Measurements from ENCODE around the gene SELENOT.

Gene SELENOT

DNA sequence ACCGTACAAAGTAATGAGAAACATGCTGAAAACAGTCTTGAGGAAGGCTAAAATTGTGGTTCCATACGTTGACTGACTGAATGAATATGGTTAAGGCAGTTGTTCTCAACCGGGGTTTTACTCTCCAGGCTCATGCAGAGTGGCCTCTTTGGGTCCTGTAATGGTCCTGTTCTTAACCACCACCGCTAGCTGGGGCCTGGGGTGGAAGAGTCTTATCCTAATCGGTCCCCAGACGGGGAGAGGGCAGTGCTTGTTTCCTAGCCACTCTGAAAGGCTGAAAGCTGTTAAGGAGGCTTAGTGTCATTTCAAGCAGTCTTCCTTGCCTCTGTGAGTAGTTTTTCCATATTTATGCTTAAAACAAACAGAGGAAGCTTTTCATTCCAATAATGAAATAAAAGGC lies 32.0 kb downstream of the SELENOT start:
- Histone ChIP-seq H3K9me3 (ENCODE audit: control insufficient read depth, low read depth, low read length) (no peaks in the 10 kb centered on the region), H3K4me3 (ENCODE audit: low read length) (no peak overlapping the region), H3K36me3 (ENCODE audit: control insufficient read depth, low read depth, low read length) (peaks cover 2% of the 10 kb centered on the region), H3K27me3 (ENCODE audit: control insufficient read depth, insufficient read depth, low read length) (no peaks in the 10 kb centered on the region), H3K4me1 (ENCODE audit: control insufficient read depth, low read depth, low read length) (peaks cover 8% of the 10 kb centered on the region), H3K9ac (ENCODE audit: low read length) (no peak overlapping the region), H3K27ac (ENCODE audit: low read length) (no peak overlapping the region)

GRCh38 chr3:150635526-150635925 lies 32.4 kb downstream of the SELENOT start:
- H3K27me3 ChIP-seq (ENCODE audit: control insufficient read depth, insufficient read depth, low read length) = no peaks in the 10 kb centered on the region
- peaks cover 8% of the 10 kb centered on the region for H3K4me1 ChIP-seq (ENCODE audit: control insufficient read depth, low read depth, low read length)
- H3K9me3 ChIP-seq (ENCODE audit: control insufficient read depth, low read depth, low read length) = no peaks in the 10 kb centered on the region
- H3K27ac ChIP-seq (ENCODE audit: low read length) = no peak overlapping the region
- no peak overlapping the region for H3K4me3 ChIP-seq (ENCODE audit: low read length)
- no peaks in the 10 kb centered on the region for H3K36me3 ChIP-seq (ENCODE audit: control insufficient read depth, low read depth, low read length)
- no peak overlapping the region for H3K9ac ChIP-seq (ENCODE audit: low read length)

- Histone ChIP-seq H3K27ac (ENCODE audit: low read length) (no peak overlapping the region), H3K9me3 (ENCODE audit: control insufficient read depth, low read depth, low read length) (no peaks in the 10 kb centered on the region), H3K27me3 (ENCODE audit: control insufficient read depth, insufficient read depth, low read length) (no peaks in the 10 kb centered on the region), H3K9ac (ENCODE audit: low read length) (no peak overlapping the region), H3K4me3 (ENCODE audit: low read length) (no peak overlapping the region), H3K36me3 (ENCODE audit: control insufficient read depth, low read depth, low read length) (no peaks in the 10 kb centered on the region), H3K4me1 (ENCODE audit: control insufficient read depth, low read depth, low read length) (peaks cover 8% of the 10 kb centered on the region)
Measured at GRCh38 chr3:150636258-150636657, 33.1 kb downstream of the SELENOT start.

DNA sequence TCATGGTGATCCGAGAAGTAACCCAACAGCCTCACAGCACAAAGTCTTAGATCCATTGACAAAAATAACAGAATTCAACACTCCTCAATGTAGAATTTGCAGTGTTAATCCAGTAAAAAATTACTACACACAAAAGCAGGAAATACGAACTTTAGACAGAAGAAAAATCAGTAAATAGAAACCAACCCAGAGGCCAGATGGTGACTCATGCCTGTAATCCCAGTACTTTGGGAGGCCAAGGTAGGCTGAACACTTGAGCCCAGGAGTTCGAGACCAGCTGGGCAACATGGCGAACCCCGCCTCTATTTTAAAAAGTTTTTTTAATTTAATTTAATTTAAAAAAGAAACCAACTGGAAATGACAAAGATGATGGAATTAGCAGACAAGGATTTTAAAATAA lies 36.1 kb downstream of the SELENOT start:
- no peaks in the 10 kb centered on the region for H3K9me3 ChIP-seq (ENCODE audit: control insufficient read depth, low read depth, low read length)
- no peak overlapping the region for H3K9ac ChIP-seq (ENCODE audit: low read length)
- H3K4me1 ChIP-seq (ENCODE audit: control insufficient read depth, low read depth, low read length) = peaks cover 8% of the 10 kb centered on the region
- no peaks in the 10 kb centered on the region for H3K36me3 ChIP-seq (ENCODE audit: control insufficient read depth, low read depth, low read length)
- H3K27ac ChIP-seq (ENCODE audit: low read length) = no peak overlapping the region
- no peaks in the 10 kb centered on the region for H3K27me3 ChIP-seq (ENCODE audit: control insufficient read depth, insufficient read depth, low read length)
- H3K4me3 ChIP-seq (ENCODE audit: low read length) = no peak overlapping the region

DNA sequence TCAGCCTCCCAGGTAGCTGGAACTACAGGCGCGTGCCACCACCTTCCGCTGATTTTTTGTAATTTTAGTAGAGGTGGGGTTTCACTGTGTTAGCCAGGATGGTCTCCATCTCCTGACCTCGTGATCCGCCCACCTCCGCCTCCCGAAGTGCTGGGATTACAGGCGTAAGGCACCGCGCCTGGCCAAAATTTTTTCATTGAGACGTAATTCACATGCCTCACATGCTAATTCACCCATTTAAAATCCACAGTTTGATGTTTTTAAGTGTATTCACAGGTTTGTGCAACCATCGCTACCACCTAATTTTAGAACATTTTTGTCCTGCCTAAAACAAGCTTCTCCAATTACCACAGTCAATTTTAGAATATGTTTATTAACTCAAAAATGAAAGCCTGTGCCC lies 37.1 kb downstream of the SELENOT start:
- Histone ChIP-seq H3K27me3 (ENCODE audit: control insufficient read depth, insufficient read depth, low read length) (no peaks in the 10 kb centered on the region), H3K36me3 (ENCODE audit: control insufficient read depth, low read depth, low read length) (no peaks in the 10 kb centered on the region), H3K9me3 (ENCODE audit: control insufficient read depth, low read depth, low read length) (no peaks in the 10 kb centered on the region), H3K9ac (ENCODE audit: low read length) (no peak overlapping the region), H3K4me1 (ENCODE audit: control insufficient read depth, low read depth, low read length) (peaks cover 6% of the 10 kb centered on the region), H3K27ac (ENCODE audit: low read length) (no peak overlapping the region), H3K4me3 (ENCODE audit: low read length) (no peak overlapping the region)

GRCh38 chr3:150653110-150653561 lies 50.0 kb downstream of the SELENOT start:
- no peaks in the 10 kb centered on the region for H3K9me3 ChIP-seq (ENCODE audit: control insufficient read depth, low read depth, low read length)
- no peak overlapping the region for H3K27ac ChIP-seq (ENCODE audit: low read length)
- no peak overlapping the region for H3K9ac ChIP-seq (ENCODE audit: low read length)
- no peaks in the 10 kb centered on the region for H3K4me1 ChIP-seq (ENCODE audit: control insufficient read depth, low read depth, low read length)
- H3K27me3 ChIP-seq (ENCODE audit: control insufficient read depth, insufficient read depth, low read length) = no peaks in the 10 kb centered on the region
- no peak overlapping the region for H3K4me3 ChIP-seq (ENCODE audit: low read length)
- no peaks in the 10 kb centered on the region for H3K36me3 ChIP-seq (ENCODE audit: control insufficient read depth, low read depth, low read length)

- Histone ChIP-seq H3K4me3 (ENCODE audit: low read length) (no peak overlapping the region), H3K9me3 (ENCODE audit: control insufficient read depth, low read depth, low read length) (no peaks in the 10 kb centered on the region), H3K4me1 (ENCODE audit: control insufficient read depth, low read depth, low read length) (no peaks in the 10 kb centered on the region), H3K36me3 (ENCODE audit: control insufficient read depth, low read depth, low read length) (no peaks in the 10 kb centered on the region), H3K27ac (ENCODE audit: low read length) (no peak overlapping the region), H3K27me3 (ENCODE audit: control insufficient read depth, insufficient read depth, low read length) (no peaks in the 10 kb centered on the region), H3K9ac (ENCODE audit: low read length) (no peak overlapping the region)
Measured at GRCh38 chr3:150656316-150656715, 53.2 kb downstream of the SELENOT start.

GRCh38 chr3:150662410-150663200 lies 59.5 kb downstream of the SELENOT start:
- H3K9ac ChIP-seq (ENCODE audit: low read length) = no peak overlapping the region
- no peak overlapping the region for H3K4me3 ChIP-seq (ENCODE audit: low read length)
- no peaks in the 10 kb centered on the region for H3K4me1 ChIP-seq (ENCODE audit: control insufficient read depth, low read depth, low read length)
- no peaks in the 10 kb centered on the region for H3K27me3 ChIP-seq (ENCODE audit: control insufficient read depth, insufficient read depth, low read length)
- no peaks in the 10 kb centered on the region for H3K9me3 ChIP-seq (ENCODE audit: control insufficient read depth, low read depth, low read length)
- no peak overlapping the region for H3K27ac ChIP-seq (ENCODE audit: low read length)
- no peaks in the 10 kb centered on the region for H3K36me3 ChIP-seq (ENCODE audit: control insufficient read depth, low read depth, low read length)

DNA sequence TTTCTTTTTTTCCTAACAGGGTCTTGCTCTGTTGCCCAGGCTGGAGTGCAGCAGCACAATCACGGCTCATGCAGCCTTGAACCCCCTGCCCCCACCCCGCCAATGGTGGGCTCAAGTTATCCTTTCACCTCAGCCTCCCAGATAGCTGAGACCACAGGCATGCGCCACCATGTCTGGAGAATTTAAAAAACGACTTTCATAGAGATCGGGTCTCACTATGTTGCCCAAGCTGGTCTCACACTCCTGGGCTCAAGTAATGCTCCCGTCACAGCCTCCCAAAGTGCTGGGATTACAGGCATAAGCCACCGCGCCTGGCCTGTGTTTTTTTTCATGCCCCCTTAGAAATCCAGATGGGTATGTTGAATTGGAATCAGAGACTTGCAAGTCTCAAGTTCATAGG lies 60.3 kb downstream of the SELENOT start:
- H3K4me3 ChIP-seq (ENCODE audit: low read length) = no peak overlapping the region
- H3K27me3 ChIP-seq (ENCODE audit: control insufficient read depth, insufficient read depth, low read length) = no peaks in the 10 kb centered on the region
- no peaks in the 10 kb centered on the region for H3K9me3 ChIP-seq (ENCODE audit: control insufficient read depth, low read depth, low read length)
- H3K4me1 ChIP-seq (ENCODE audit: control insufficient read depth, low read depth, low read length) = no peaks in the 10 kb centered on the region
- H3K9ac ChIP-seq (ENCODE audit: low read length) = no peak overlapping the region
- H3K27ac ChIP-seq (ENCODE audit: low read length) = no peak overlapping the region
- H3K36me3 ChIP-seq (ENCODE audit: control insufficient read depth, low read depth, low read length) = no peaks in the 10 kb centered on the region

- H3K36me3 ChIP-seq (ENCODE audit: control insufficient read depth, low read depth, low read length) = no peaks in the 10 kb centered on the region
- H3K9me3 ChIP-seq (ENCODE audit: control insufficient read depth, low read depth, low read length) = no peaks in the 10 kb centered on the region
- H3K4me3 ChIP-seq (ENCODE audit: low read length) = no peak overlapping the region
- no peak overlapping the region for H3K27ac ChIP-seq (ENCODE audit: low read length)
- H3K4me1 ChIP-seq (ENCODE audit: control insufficient read depth, low read depth, low read length) = no peaks in the 10 kb centered on the region
- H3K9ac ChIP-seq (ENCODE audit: low read length) = no peak overlapping the region
- H3K27me3 ChIP-seq (ENCODE audit: control insufficient read depth, insufficient read depth, low read length) = no peaks in the 10 kb centered on the region
Measured at GRCh38 chr3:150666167-150666566, 63.0 kb downstream of the SELENOT start.

DNA sequence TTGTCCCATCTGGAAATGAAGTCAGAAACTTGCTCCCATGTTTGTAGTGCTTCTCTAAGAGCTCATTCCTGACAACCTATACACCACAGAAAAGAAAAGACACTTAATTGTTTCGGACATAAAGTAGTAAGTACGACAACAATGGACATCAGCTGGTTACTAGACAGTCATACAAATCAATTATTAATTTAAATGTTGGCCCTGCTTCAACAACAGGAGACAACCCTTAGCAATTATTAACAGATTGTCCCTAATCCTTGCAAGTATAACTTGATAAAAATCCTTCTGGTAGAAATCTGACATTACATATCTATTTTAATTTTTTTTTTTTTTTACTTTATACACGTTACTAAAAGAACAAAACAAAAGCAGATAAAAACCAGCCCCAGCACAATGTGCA lies 70.8 kb downstream of the SELENOT start:
- Histone ChIP-seq H3K27me3 (ENCODE audit: control insufficient read depth, insufficient read depth, low read length) (no peaks in the 10 kb centered on the region), H3K36me3 (ENCODE audit: control insufficient read depth, low read depth, low read length) (no peaks in the 10 kb centered on the region), H3K27ac (ENCODE audit: low read length) (no peak overlapping the region)

GRCh38 chr3:150675587-150675986 lies 72.5 kb downstream of the SELENOT start:
- H3K9me3 ChIP-seq (ENCODE audit: control insufficient read depth, low read depth, low read length) = peaks cover 6% of the 10 kb centered on the region
- no peaks in the 10 kb centered on the region for H3K27me3 ChIP-seq (ENCODE audit: control insufficient read depth, insufficient read depth, low read length)
- H3K4me3 ChIP-seq (ENCODE audit: low read length) = no peak overlapping the region
- no peaks in the 10 kb centered on the region for H3K4me1 ChIP-seq (ENCODE audit: control insufficient read depth, low read depth, low read length)
- no peaks in the 10 kb centered on the region for H3K36me3 ChIP-seq (ENCODE audit: control insufficient read depth, low read depth, low read length)
- H3K27ac ChIP-seq (ENCODE audit: low read length) = no peak overlapping the region
- H3K9ac ChIP-seq (ENCODE audit: low read length) = no peak overlapping the region

More for the DNA sequence above, 70.8 kb downstream of the SELENOT start:
- Histone ChIP-seq H3K9ac (ENCODE audit: low read length) (no peak overlapping the region), H3K4me3 (ENCODE audit: low read length) (no peak overlapping the region), H3K9me3 (ENCODE audit: control insufficient read depth, low read depth, low read length) (peaks cover 6% of the 10 kb centered on the region), H3K4me1 (ENCODE audit: control insufficient read depth, low read depth, low read length) (no peaks in the 10 kb centered on the region)

Data from iPS-18a (cell line).